LNCaP clone FGC (cell line): ENCODE measurements around the gene SMYD3.

Experiments used
- DNase-seq: peaks from one replicate; pipeline ENCODE4 v3.0.0-alpha.2; 2011; ENCODE audit warnings: low read depth
- H3K4me3 ChIP-seq: 2 replicates; pipeline ENCODE4 v1.5.1; 2011; ENCODE audit warnings: mild to moderate bottlenecking, low read depth, low read length, control low read depth
- TF ChIP-seq, protein P1 (sequence below): IDR thresholded peaks from 2 replicates; pipeline ENCODE4 v1.5.1; 2012; ENCODE audit warnings: mild to moderate bottlenecking; ENCODE audit not compliant: control insufficient read depth, insufficient read depth; ENCODE audit errors: extremely low read depth

SMYD3 gene

GRCh38 chr1:246528933-246529731, 22.1 kb upstream of the SMYD3 start:
- no peak overlapping the region for H3K4me3 ChIP-seq
- no peak for DNase-seq
- TF ChIP-seq, protein P1, sequence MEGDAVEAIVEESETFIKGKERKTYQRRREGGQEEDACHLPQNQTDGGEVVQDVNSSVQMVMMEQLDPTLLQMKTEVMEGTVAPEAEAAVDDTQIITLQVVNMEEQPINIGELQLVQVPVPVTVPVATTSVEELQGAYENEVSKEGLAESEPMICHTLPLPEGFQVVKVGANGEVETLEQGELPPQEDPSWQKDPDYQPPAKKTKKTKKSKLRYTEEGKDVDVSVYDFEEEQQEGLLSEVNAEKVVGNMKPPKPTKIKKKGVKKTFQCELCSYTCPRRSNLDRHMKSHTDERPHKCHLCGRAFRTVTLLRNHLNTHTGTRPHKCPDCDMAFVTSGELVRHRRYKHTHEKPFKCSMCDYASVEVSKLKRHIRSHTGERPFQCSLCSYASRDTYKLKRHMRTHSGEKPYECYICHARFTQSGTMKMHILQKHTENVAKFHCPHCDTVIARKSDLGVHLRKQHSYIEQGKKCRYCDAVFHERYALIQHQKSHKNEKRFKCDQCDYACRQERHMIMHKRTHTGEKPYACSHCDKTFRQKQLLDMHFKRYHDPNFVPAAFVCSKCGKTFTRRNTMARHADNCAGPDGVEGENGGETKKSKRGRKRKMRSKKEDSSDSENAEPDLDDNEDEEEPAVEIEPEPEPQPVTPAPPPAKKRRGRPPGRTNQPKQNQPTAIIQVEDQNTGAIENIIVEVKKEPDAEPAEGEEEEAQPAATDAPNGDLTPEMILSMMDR = no peak

DNA sequence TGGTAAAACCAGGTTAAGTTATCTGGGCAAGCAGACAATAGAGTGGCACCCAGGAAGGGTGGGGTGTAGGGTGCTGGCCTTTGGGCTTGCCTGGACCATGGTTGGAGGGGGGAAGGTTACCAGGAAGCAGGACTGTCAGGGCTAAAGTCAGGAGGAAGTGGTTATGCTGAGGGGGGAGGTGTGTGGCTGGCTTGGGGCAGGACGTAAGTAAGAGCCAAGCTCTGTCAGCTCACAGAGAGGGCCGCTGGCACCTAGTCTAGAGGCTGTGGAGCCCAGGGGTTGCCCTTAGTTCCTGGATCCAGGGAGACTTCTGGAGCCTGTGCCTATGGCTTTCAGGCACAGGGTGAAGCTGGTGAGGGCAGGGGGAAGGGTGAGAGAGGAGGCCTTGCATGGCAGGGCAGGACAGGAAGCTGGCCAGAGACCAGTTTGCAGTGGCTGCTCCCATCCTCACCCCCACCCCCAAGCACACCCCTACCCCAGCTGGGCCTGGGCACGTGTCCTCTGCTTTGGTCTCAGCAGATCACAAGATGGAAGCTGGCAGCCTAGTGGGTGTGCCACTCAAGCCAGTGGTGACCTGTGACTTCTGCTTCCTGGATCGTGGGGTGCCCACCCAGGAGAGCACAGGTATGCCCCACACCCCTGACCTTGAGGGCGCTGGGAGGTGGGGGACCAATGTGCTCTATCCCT, 20.5 kb upstream of the SMYD3 start:
- no peak for DNase-seq
- TF ChIP-seq, protein P1 = no peak
- no peak overlapping the region for H3K4me3 ChIP-seq

DNA sequence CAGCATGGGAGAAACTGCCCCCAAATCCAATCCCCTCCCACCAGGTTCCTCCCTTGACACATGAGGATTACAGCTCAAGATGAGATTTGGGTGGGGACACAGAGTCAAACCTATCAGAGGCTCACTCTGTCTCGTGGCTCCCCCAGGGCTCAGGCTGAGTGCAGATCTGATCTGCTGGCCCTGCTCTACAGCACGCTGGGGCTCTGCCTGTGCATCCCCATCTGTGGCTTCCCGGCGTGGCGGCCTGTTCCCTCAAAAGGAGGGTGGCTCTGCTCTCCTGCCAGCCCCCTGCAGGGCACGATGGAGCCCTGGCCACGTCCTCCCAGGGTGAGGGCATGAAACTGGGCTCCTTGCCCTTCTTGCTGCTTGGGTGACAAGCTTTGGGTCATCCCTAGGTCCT, 19.8 kb upstream of the SMYD3 start:
- no peak overlapping the region for H3K4me3 ChIP-seq
- TF ChIP-seq, protein P1 = no peak
- DNase-seq = no peak

DNA sequence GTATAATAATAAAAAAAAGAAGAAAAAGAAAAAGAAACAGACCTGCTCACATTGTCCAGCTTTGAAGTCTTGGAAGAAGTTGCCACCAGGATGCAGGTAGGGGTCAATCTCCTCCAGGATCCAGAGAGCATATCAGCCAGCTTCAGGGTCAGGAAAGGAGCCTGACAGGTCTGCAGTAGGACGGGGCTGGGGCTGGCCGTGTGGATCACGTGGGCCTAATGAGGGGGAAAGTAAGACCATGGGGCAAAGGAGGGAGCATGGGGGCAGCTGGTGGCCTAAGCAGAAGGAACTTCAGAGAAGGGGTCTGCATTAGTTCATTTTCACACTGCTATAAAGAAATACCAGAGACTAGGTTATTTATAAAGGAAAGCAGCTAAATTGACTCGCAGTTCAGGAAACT, 19.3 kb upstream of the SMYD3 start:
- TF ChIP-seq, protein P1 = no peak
- no peak overlapping the region for H3K4me3 ChIP-seq
- DNase-seq = no peak

DNA sequence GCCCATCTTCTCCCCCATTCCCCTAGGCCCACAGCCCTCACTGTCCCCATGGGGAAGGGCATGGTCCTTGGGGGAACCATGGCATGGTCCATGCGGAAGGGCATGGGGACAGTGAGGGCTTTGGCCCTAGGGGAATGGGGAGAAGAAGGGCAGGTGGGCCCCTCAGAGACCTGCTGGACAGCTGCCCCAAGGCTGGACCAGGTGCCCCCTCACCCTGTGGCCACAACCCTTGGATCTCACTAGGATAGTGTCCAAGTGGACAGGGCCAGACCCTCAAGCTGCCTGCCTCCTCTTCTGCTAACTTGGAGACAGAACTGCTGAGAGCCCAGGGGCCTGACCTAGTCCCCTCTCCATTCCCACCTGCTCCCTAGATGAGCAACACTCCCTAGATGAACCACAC, 12.4 kb upstream of the SMYD3 start:
- no peak overlapping the region for H3K4me3 ChIP-seq
- TF ChIP-seq, protein P1 = no peak
- no peak for DNase-seq

GRCh38 chr1:246518456-246519205, 11.6 kb upstream of the SMYD3 start:
- no peak overlapping the region for H3K4me3 ChIP-seq
- DNase-seq = no peak
- TF ChIP-seq, protein P1 = no peak
